Activated CD8-positive, alpha-beta T cell treated with anti-CD3 and anti-CD28 coated beads, Interleukin-2, amount 10 ng/mL, durations not matched to agents 7 days and 5 days (primary cell): ENCODE data around the gene SRPK3. TPM values are rescaled to one million over a fixed set of nuclear protein-coding genes. Genes with fewer than 3 reads are reported as not detected.

Experiments
- ATAC-seq: fragments of 150-1000 bp; cut with Tn5 transposase; one replicate; pipeline ENCODE4 v1.10.0; 2021; ENCODE audit warnings: moderate library complexity
- CTCF ChIA-PET: fragments of 350-600 bp; sonication (Branson Sonifier 250); formaldehyde crosslinking; loops from one replicate; lab custom pipeline; 2021; ENCODE audit warnings: antibody characterized with exemption; lab: Charles Lee
- POLR2A ChIA-PET: fragments of 350-600 bp; sonication (Branson Sonifier 250); formaldehyde crosslinking; loops from one replicate; lab custom pipeline; 2021; ENCODE audit warnings: antibody characterized with exemption; lab: Charles Lee
- DNase-seq: peaks from one replicate; pipeline ENCODE4 v3.0.0-alpha.2; 2020
- H3K27ac Mint-ChIP-seq: one replicate; pipeline ENCODE4 v1.8.0; 2021; ENCODE audit warnings: mild to moderate bottlenecking, mixed read lengths
- H3K27me3 Mint-ChIP-seq: one replicate; pipeline ENCODE4 v1.8.0; 2021; ENCODE audit warnings: low read depth, mixed read lengths
- H3K36me3 Mint-ChIP-seq: one replicate; pipeline ENCODE4 v1.8.0; 2021; ENCODE audit warnings: low read depth, mixed read lengths
- H3K4me1 Mint-ChIP-seq: one replicate; pipeline ENCODE4 v1.8.0; 2021; ENCODE audit warnings: low read depth, mixed read lengths
- H3K4me3 Mint-ChIP-seq: one replicate; pipeline ENCODE4 v1.8.0; 2021; ENCODE audit warnings: mild to moderate bottlenecking, mixed read lengths
- H3K9me3 Mint-ChIP-seq: one replicate; pipeline ENCODE4 v1.8.0; 2022; ENCODE audit warnings: mixed read lengths; ENCODE audit not compliant: insufficient read depth
- total RNA-seq, 2 experiments: library from RNA; stranded (reverse); gene quantifications; one replicate each; pipeline ENCODE4 v1.2.3, GENCODE V29; 2021

Gene SRPK3
- total RNA-seq, 2 experiments from 2014 or later, result not detected

GRCh38 chrX:153773741-153774575 is 6.9 kb upstream of the SRPK3 start:
- no peak for DNase-seq

GRCh38 chrX:153774576-153775292 is 6.1 kb upstream of the SRPK3 start:
- Mint-ChIP-seq H3K9me3 (no peaks in the 10 kb centered on the region), H3K4me3 (no peak overlapping the region), H3K36me3 (no peaks in the 10 kb centered on the region), H3K4me1 (no peaks in the 10 kb centered on the region), H3K27me3 (peaks cover under 1% of the 10 kb centered on the region), H3K27ac (no peak overlapping the region)
- CTCF ChIA-PET, result no interaction called here
- no peak for ATAC-seq
- POLR2A ChIA-PET, result interaction anchor here (0.6 kb wide), 1 partner anchor 123 kb away, joined by 3 read pairs; no protein-coding TSS in a partner anchor
- DNase-seq, result no peak

More at GRCh38 chrX:153773741-153774575, 6.9 kb upstream of the SRPK3 start:
- H3K9me3 Mint-ChIP-seq, result no peaks in the 10 kb centered on the region
- ChIA-PET POLR2A (no interaction called here), CTCF (no interaction called here)
- no peaks in the 10 kb centered on the region for H3K27me3 Mint-ChIP-seq
- no peak overlapping the region for H3K27ac Mint-ChIP-seq
- H3K4me1 Mint-ChIP-seq, result no peaks in the 10 kb centered on the region
- H3K4me3 Mint-ChIP-seq, result no peak overlapping the region
- no peak for ATAC-seq
- H3K36me3 Mint-ChIP-seq, result no peaks in the 10 kb centered on the region

GRCh38 chrX:153775293-153776119 is 5.3 kb upstream of the SRPK3 start:
- H3K9me3 Mint-ChIP-seq, result no peaks in the 10 kb centered on the region
- ATAC-seq, result no peak
- no peak overlapping the region for H3K4me3 Mint-ChIP-seq
- peaks cover 7% of the 10 kb centered on the region for H3K4me1 Mint-ChIP-seq
- H3K27me3 Mint-ChIP-seq, result peaks cover 6% of the 10 kb centered on the region
- no peak overlapping the region for H3K27ac Mint-ChIP-seq
- POLR2A ChIA-PET, result interaction anchor here (0.6 kb wide), 1 partner anchor 122 kb away, joined by 3 read pairs; no protein-coding TSS in a partner anchor
- CTCF ChIA-PET, result no interaction called here
- DNase-seq, result no peak
- H3K36me3 Mint-ChIP-seq, result no peaks in the 10 kb centered on the region

- peaks cover 7% of the 10 kb centered on the region for H3K4me1 Mint-ChIP-seq
- H3K27me3 Mint-ChIP-seq, result peaks cover 6% of the 10 kb centered on the region
- ChIA-PET POLR2A (no interaction called here), CTCF (no interaction called here)
- no peak for DNase-seq
- H3K9me3 Mint-ChIP-seq, result no peaks in the 10 kb centered on the region
- H3K36me3 Mint-ChIP-seq, result no peaks in the 10 kb centered on the region
- no peak overlapping the region for H3K27ac Mint-ChIP-seq
- H3K4me3 Mint-ChIP-seq, result no peak overlapping the region
- ATAC-seq, result no peak
Observed at GRCh38 chrX:153776120-153776599, 4.7 kb upstream of the SRPK3 start.

GRCh38 chrX:153776611-153777045 is 4.2 kb upstream of the SRPK3 start:
- H3K9me3 Mint-ChIP-seq, result no peaks in the 10 kb centered on the region
- H3K27me3 Mint-ChIP-seq, result peaks cover 6% of the 10 kb centered on the region
- ChIA-PET CTCF (no interaction called here), POLR2A (no interaction called here)
- H3K4me1 Mint-ChIP-seq, result peaks cover 7% of the 10 kb centered on the region
- H3K27ac Mint-ChIP-seq, result no peak overlapping the region
- no peak for ATAC-seq
- no peak for DNase-seq
- no peaks in the 10 kb centered on the region for H3K36me3 Mint-ChIP-seq
- no peak overlapping the region for H3K4me3 Mint-ChIP-seq

- Mint-ChIP-seq H3K4me1 (peaks cover 7% of the 10 kb centered on the region), H3K4me3 (no peak overlapping the region), H3K27me3 (peaks cover 6% of the 10 kb centered on the region), H3K9me3 (no peaks in the 10 kb centered on the region), H3K36me3 (no peaks in the 10 kb centered on the region), H3K27ac (no peak overlapping the region)
- ATAC-seq, result no peak
- ChIA-PET POLR2A (no interaction called here), CTCF (no interaction called here)
- DNase-seq, result no peak
Observed at GRCh38 chrX:153777261-153778090, 3.4 kb upstream of the SRPK3 start.

- Mint-ChIP-seq H3K27me3 (peaks cover 6% of the 10 kb centered on the region), H3K36me3 (no peaks in the 10 kb centered on the region), H3K27ac (no peak overlapping the region), H3K4me1 (peaks cover 7% of the 10 kb centered on the region), H3K9me3 (no peaks in the 10 kb centered on the region), H3K4me3 (no peak overlapping the region)
- ATAC-seq (no peak), DNase-seq (no peak)
- ChIA-PET POLR2A (no interaction called here), CTCF (interaction anchor here (1.0 to 1.1 kb wide), 2 partner anchors 10 to 16 kb away, joined by 3 to 4 read pairs; partner anchors contain the start of genes IDH3G and SSR4)
Observed at GRCh38 chrX:153778181-153778580, 2.7 kb upstream of the SRPK3 start.

- POLR2A ChIA-PET, result no interaction called here
- ATAC-seq, result no peak
- Mint-ChIP-seq H3K27me3 (peaks cover 6% of the 10 kb centered on the region), H3K4me1 (peaks cover 7% of the 10 kb centered on the region), H3K27ac (no peak overlapping the region), H3K36me3 (no peaks in the 10 kb centered on the region), H3K4me3 (no peak overlapping the region), H3K9me3 (no peaks in the 10 kb centered on the region)
- CTCF ChIA-PET, result interaction anchor here (0.6 to 1.1 kb wide), 3 partner anchors 11 to 248 kb away, joined by 3 to 4 read pairs (median 3); partner anchors contain the start of genes IDH3G and SSR4
- DNase-seq, result no peak
Observed at GRCh38 chrX:153778684-153779101, 2.1 kb upstream of the SRPK3 start.

- Mint-ChIP-seq H3K9me3 (no peaks in the 10 kb centered on the region), H3K36me3 (no peaks in the 10 kb centered on the region), H3K27me3 (peaks cover 6% of the 10 kb centered on the region), H3K27ac (no peak overlapping the region), H3K4me3 (no peak overlapping the region), H3K4me1 (peaks cover 7% of the 10 kb centered on the region)
- no peak for DNase-seq
- ChIA-PET CTCF (no interaction called here), POLR2A (no interaction called here)
- no peak for ATAC-seq
Observed at GRCh38 chrX:153779891-153780677, 757 bp upstream of the SRPK3 start.

- Mint-ChIP-seq H3K4me1 (peaks cover 7% of the 10 kb centered on the region), H3K36me3 (peaks cover 4% of the 10 kb centered on the region), H3K27me3 (peaks cover 6% of the 10 kb centered on the region), H3K27ac (no peak overlapping the region), H3K4me3 (no peak overlapping the region), H3K9me3 (no peaks in the 10 kb centered on the region)
- ChIA-PET CTCF (no interaction called here), POLR2A (no interaction called here)
- ATAC-seq, result no peak
- DNase-seq, result no peak
Observed at GRCh38 chrX:153781428-153782047, 697 bp downstream of the SRPK3 start.
